Fibroblast of villous mesenchyme (primary cell): ENCODE data around the gene FOLR3. TPM values are rescaled to one million over a fixed set of nuclear protein-coding genes. Genes with fewer than 3 reads are reported as not detected.
"Not testable (repeated sequence)": the region's sequence is repeated elsewhere in the genome, so short reads cannot be mapped to it uniquely, and the experiment has no call there.

ENCODE experiments used
- DNase-seq: peaks from one replicate; pipeline ENCODE4 v3.0.0-alpha.2; 2010; ENCODE audit warnings: low read depth
- H3K4me3 ChIP-seq: 2 replicates; pipeline ENCODE4 v1.5.1; 2011; ENCODE audit warnings: low read depth, mild to moderate bottlenecking, low read length
- CTCF ChIP-seq: IDR thresholded peaks from 2 replicates; pipeline ENCODE4 v1.5.1; 2012; ENCODE audit warnings: low read depth, mild to moderate bottlenecking, low read length; ENCODE audit not compliant: insufficient read depth
- total RNA-seq: library from RNA; depleted of rRNA; stranded (reverse); fragments of >200 nt; gene quantifications from 2 replicates; pipeline ENCODE4 v1.2.3, GENCODE V29; 2012

FOLR3 gene
- total RNA-seq: 0.64 and 2.6 TPM in 2 replicates

DNA sequence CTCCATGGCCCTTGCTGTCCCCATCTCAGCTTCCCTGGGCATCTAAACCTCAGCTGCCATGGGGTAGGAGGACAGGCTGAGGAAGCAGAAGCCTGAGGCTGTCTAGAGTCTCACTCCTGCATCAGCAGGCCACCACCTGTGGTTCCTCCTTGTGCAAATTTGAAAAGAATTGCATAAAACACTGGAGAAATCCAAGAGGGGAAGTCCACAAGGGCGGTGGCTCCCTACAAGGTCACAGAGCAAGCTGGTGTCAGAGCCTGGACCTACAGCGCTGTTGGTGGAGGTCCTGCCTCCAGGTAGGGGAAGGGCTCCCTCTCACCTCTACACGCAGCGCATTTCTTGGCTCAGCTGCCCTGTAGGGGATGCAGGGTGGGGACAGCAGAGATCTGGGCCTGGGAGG, at the start of gene FOLR3:
Gene FOLR3, plus strand, starts transcription at position 253 of the 400 bp plus-strand sequence. CDS start 228 bp downstream, outside the sequence.
- not testable (repeated sequence) for DNase-seq, H3K4me3 ChIP-seq

- H3K4me3 ChIP-seq: no peak overlapping the region
- no peak for TF ChIP-seq CTCF
- peak; percentile 36 for DNase-seq
These were observed 47.3 kb upstream of the FOLR3 start for GRCh38 chr11:72088076-72088808.

- peak; percentile 90 for TF ChIP-seq CTCF
- peak; percentile 74 for DNase-seq
- no peak overlapping the region for H3K4me3 ChIP-seq
These were observed 44.2 kb upstream of the FOLR3 start for GRCh38 chr11:72091292-72091691.

GRCh38 chr11:72098741-72099140, 36.8 kb upstream of the FOLR3 start:
- no peak for TF ChIP-seq CTCF
- no peak for DNase-seq

GRCh38 chr11:72100009-72100408, 35.5 kb upstream of the FOLR3 start:
- DNase-seq: no peak
- no peak for TF ChIP-seq CTCF
- no peak overlapping the region for H3K4me3 ChIP-seq

More at GRCh38 chr11:72098741-72099140, 36.8 kb upstream of the FOLR3 start:
- H3K4me3 ChIP-seq: no peak overlapping the region

DNA sequence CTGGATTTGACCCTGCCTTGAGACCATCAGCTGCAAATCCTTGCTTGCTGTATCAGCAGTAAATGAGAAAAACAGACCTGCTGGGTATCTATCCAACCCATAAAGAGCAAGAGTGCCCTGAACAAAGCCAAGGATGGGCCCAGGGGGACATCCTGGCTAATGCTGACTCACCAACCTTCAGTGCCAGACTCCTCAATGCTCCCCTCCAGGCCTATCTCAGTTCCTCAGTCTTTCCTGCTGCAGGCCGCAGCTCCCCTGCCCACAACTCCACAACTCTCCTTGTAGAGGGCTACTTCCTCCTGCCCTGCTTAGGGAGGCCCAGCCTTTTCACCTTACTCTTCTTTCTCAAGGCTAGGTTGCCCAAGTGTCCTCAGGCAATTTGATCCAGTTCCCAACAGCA, 35.1 kb upstream of the FOLR3 start:
- DNase-seq: no peak
- TF ChIP-seq CTCF: no peak
- no peak overlapping the region for H3K4me3 ChIP-seq

- no peak for DNase-seq
- peak overlapping the region; percentile 97 for H3K4me3 ChIP-seq
These were observed 33.4 kb upstream of the FOLR3 start for GRCh38 chr11:72102162-72102561.

More at GRCh38 chr11:72102162-72102561, 33.4 kb upstream of the FOLR3 start:
- TF ChIP-seq CTCF: no peak
